HG03103 (cell line): ENCODE results near the gene RNASE11.
"Not testable (repeated sequence)": the region's sequence is repeated elsewhere in the genome, so short reads cannot be mapped to it uniquely, and the experiment has no call there.

Source experiments
- ATAC-seq: cut with Tn5 transposase; IDR thresholded peaks from one replicate; pipeline ENCODE4 v1.9.1; 2021; ENCODE audit warnings: low read depth; ENCODE audit not compliant: unreplicated experiment

Gene RNASE11

GRCh38 chr14:20614038-20614840 is 26.4 kb upstream of the RNASE11 start:
- peak; percentile 2 for ATAC-seq

DNA sequence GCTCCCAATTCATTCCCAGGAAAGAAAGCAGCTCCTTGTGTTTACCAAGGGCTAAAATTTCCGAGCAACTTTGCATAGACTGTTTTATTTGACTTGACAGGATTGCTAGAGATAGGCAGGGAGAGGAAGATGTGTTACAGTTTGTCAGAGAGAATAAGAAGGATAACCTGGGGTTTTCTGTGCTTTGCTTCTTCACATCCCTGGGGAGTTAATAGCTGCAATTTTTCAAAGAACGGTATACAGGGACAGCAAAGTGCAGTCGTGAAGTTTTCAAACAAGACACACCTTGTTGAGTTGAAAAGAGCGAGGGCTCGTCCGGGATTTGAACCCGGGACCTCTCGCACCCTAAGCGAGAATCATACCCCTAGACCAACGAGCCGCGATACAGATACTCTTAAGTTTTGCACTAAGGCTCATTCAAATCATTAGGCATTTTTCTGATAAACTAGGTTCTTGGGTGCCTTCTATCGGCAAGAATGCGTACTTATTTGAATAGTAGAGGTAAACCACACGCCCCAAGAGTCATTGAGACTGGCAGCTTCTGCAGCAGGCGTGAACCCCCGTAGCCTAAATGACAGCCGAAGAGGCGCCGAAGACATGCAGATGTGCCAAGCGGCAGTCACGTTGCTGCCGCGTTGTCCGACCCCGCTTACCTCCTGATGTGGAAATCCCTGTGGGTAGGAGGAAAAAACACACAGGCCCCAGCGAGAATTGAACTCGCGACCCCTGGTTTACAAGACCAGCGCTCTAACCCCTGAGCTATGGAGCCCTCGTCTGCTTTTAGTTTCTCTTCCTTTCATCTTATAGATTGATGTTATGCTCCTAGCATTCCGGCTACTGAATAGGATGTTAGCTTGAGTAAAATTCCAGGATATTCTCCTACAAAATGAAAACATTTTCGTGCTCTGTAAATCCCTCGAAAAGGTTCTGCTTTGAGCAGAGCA is 25.6 kb upstream of the RNASE11 start:
- ATAC-seq, result peak; percentile 58

DNA sequence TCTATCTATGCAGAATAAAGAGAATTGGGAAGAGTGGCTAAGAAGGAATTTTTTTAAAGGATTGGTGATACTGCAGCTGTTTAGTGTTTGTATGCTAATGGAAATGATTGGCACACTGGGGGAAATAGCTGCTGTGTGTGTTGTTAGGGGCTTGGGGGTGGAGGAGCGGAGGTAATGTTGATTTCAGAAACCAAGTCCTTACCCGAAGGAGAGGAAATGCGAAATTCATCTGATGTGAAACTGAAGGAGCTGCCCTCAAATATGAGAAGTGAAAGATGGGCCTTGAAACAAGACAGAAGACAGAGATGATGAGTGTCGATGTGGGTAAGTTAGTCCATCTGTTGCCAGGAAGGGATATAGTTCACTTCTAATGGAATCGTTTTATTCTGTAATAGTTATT is 24.6 kb upstream of the RNASE11 start:
- no peak for ATAC-seq

- ATAC-seq, result no peak
These were observed 23.5 kb upstream of the RNASE11 start for GRCh38 chr14:20611277-20611676.

DNA sequence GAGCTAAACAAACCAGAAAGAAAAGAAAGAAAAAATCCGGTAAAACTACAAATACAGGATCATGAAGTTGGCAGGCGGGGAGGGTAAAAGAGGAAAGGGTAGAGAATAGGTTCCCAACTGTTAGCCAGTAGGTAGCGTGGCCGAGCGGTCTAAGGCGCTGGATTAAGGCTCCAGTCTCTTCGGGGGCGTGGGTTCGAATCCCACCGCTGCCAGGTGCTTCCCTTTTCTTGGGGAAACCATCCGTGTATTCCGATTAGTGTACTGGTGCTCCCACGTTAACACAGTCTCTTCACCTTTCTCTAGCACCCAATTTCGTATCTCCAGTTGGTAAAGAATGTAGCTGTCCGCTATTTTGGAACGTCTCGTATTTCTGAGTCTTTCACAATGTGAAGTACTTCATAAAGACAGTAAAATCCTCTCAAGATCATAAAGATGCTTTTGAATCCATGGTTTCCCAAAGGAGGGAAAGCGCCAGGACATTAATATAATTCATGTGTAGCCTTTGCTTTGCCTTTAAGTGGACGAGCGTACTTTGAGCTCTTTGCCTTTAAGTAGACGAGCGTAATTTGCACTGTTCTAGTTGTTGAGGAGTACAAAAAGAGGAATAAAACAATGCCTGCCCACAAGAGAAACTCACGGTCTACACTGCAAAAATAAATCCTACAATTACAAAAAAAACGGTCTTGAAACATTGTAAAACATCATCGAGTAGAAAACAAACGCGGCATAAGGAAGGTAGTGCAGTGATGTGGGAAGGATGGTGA is 22.4 kb upstream of the RNASE11 start:
- no peak for ATAC-seq

- no peak for ATAC-seq
These were observed 21.6 kb upstream of the RNASE11 start for GRCh38 chr14:20609215-20610001.

DNA sequence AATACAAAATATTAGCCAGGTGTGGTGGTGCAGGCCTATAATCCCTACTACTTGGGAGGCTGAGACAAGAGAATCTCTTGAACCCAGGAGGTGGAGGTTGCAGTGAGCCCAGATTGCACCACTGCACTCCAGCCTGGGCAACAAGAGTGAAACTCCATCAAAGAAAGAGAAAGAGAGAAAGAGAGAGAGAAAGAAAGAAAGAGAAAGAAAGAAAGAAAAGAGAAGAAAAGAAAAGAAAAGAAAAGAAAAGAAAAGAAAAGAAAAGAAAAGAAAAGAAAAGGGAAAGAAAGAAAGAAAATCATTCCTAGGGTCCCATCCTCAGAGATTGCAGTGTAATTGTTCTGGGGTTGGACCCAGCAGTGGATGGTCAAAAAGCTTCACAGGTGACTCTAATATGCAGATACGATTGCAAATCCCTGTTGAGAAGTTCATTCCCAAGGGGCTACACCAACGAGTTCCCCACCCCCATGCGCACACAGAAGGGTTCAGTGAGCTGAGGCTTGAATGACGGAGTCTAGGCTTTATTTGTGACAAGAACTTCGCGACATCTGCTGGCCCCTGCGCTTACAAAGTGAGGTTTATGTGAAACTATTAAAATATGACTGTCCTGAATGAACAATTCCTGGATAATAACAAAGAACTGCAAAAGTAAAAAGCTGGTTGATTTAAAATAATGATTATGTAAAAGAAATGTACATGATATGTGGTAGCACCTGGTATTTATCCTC is 20.7 kb upstream of the RNASE11 start:
- ATAC-seq, result no peak

GRCh38 chr14:20607617-20608016 is 19.8 kb upstream of the RNASE11 start:
- ATAC-seq, result no peak

GRCh38 chr14:20606902-20607242 is 19.1 kb upstream of the RNASE11 start:
- no peak for ATAC-seq

GRCh38 chr14:20606190-20606901 is 18.5 kb upstream of the RNASE11 start:
- ATAC-seq, result no peak

DNA sequence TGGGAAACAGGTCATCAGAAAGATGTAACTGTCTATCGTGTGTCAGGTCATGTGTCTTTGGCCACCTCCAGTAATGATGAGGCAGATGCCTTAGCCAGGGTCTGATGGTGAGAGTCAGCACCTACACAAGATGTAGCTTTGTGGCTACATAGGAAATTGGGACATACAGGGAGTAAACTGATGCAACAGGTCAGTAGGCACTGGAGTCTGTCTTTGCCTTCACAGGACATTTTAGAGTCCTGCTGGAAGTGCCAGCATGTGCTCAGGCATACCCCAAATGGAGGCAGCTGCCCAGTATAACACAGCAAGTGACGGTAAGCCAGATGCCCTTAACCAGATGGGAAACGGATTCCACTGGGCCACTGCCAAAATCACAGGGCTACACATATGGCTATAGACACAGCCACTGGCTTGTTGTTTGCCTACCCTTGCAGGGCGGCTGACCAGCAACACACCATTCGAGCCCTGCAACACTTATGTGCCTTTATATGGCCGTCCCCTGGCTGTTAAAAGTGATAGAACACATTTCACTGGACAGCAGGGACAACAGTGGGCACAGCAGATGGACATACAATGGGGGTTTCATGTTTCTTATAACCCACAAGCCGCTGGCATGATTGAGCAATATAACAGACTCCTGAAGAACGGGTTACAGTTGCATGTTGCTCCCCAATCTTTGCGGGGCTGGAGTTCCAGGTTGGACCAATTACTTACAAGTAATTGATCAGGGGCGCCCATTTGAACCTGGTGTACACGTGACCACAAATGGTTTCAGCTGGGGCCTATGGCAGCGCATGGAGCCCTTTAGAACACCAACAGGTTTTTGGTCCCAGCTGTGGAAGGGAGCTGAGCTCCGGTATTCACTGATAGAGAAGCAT is 16.3 kb upstream of the RNASE11 start:
- no peak for ATAC-seq

- no peak for ATAC-seq
These were observed 14.8 kb upstream of the RNASE11 start for GRCh38 chr14:20602583-20602982.

DNA sequence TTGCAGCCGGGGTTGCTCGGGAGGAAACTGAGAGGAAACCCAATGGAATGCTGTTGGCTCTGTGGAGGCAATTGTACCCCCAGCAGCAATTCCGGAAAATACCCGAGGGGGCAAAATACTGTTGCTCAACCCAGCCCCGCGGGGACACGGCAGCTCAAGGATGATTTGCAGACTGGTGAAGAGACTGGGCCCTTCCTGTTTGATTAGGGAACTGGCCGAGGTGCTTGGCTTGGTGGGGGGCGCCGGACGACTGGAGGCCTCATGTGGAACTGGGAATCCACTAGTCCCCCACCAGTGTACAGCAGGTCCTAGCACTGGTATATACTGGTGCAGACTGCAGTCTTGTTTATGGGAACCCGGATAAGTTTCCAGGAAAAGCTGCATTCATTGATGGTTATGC is 13.7 kb upstream of the RNASE11 start:
- ATAC-seq, result no peak

DNA sequence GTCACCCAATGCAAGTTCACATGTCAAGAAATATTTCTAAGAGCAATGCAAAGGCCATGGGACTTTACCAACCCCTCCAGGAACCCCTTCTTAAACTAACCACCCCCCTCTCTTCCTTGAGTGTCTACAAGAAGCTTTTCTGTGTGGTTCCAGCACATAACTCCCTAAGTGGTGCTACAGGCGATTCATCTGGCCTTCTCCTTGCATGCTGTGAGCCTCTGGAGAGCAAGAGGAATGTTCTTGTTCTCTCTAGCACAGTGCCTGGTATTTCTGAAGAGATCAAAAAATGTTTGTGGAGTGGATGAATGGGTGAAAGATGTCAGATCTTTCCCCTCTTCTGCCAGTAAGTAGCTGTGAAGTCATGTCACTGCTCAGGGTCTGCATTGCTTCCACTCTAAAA is 9.3 kb upstream of the RNASE11 start:
- no peak for ATAC-seq

- not testable (repeated sequence) for ATAC-seq
These were observed 7.9 kb upstream of the RNASE11 start for GRCh38 chr14:20595726-20596125.

DNA sequence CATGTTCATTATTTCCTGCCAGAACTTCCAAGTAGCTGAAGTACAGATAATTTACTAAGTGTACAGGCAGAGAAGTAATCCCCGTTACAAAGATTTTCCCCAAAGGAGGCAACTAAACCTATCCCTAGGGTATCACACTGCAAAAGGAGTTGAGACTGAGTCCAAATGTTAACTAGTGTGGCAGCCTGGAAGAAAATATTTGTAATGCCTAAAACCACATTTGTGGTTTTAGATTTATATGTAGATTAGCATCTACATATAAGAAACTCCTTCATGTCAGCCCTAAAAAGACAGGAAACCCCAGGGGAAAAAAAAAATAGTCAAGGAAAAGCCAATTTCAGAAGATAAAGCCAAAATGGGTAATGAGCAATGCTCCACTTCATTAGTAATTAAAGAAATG is 4.8 kb upstream of the RNASE11 start:
- ATAC-seq, result no peak

- ATAC-seq, result no peak
These were observed 3.4 kb upstream of the RNASE11 start, which contains the start of gene RNASE12 for GRCh38 chr14:20591235-20591634. RNASE12 (minus strand) TSS chr14:20591376; CDS start chr14:20590723, 653 bp downstream.

DNA sequence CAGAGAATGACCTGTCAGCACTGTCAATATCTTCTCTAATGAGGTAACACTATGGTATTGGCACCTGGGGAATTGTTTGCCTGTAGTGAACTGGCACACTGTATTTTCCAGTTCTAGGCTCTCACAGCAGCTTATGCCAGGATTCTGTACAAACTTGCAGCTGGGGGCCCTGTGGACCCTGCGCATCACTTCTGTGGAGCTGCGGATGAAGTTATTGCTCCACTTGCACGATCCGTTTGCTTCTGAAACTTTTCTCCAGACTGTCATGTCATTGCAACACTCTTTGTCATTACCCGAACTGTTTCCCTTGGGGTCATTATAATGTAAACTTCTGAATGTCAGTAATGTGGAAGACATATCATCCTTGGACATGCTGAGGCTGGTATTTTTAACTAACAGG is 3.9 kb downstream of the RNASE11 start:
- ATAC-seq, result no peak
